HepG2 (cell line): ENCODE measurements around the gene UBAP1L. TPM values are rescaled to one million over a fixed set of nuclear protein-coding genes. Genes with fewer than 3 reads are reported as not detected.

Experiments
- ATAC-seq: fragments of 200-7000 bp; cut with Tn5 transposase; 3 replicates; pipeline ENCODE4 v1.9.1; 2020; ENCODE audit warnings: mild to moderate bottlenecking, moderate library complexity
- BruUV-seq: library from RNA; stranded (reverse); fragments of 400-500 nt; replicated peaks from 2 replicates; lab custom pipeline; 2021; lab: Mats Ljungman, UMichigan
- CTCF ChIA-PET: fragments of 300-600 bp; formaldehyde crosslinking; extraction: SDS; loops from one replicate; lab custom pipeline; 2021; ENCODE audit warnings: low total read pairs, inconsistent platforms, low intra/inter-chr PET ratio; lab: Yijun Ruan, JAX
- POLR2A ChIA-PET: fragments of 350-600 bp; sonication (Branson Sonifier 250); formaldehyde crosslinking; loops from one replicate; lab custom pipeline; 2020; ENCODE audit warnings: antibody characterized with exemption, inconsistent platforms; lab: Yijun Ruan, JAX
- DNase-seq: peaks from one replicate; pipeline ENCODE4 v3.0.0-alpha.2; 2015; ENCODE audit warnings: low spot score
- FAIRE-seq: peaks from 3 replicates; lab custom pipeline; 2011; peaks lifted over from hg19 to GRCh38; lab: Jason Lieb, UNC
- H2AFZ ChIP-seq: one replicate; pipeline ENCODE4 v1.6.1; 2011; ENCODE audit warnings: low read length, inconsistent platforms
- H3K27ac ChIP-seq: fragments of 300-600 bp; 3 replicates; pipeline ENCODE4 v1.8.0; 2011; ENCODE audit warnings: mixed run types, mild to moderate bottlenecking, mixed read lengths, low read length, inconsistent platforms; ENCODE audit not compliant: insufficient read depth; ENCODE audit errors: extremely low read length
- H3K27me3 ChIP-seq, 2 experiments: fragments of 200-600 bp in 1 of 2; 2 replicates in 1 of 2; 3 replicates in 1 of 2; pipeline versions ENCODE4 v1.6.0 to v1.8.0; 2011; ENCODE audit warnings: low read length in 2 of 2, mild to moderate bottlenecking in 2 of 2, moderate library complexity in 2 of 2, inconsistent platforms in 1 of 2; ENCODE audit not compliant: insufficient read depth in 2 of 2, control insufficient read depth in 1 of 2
- H3K36me3 ChIP-seq, 2 experiments: fragments of 200-600 bp in 1 of 2; replicated peaks in 1 of 2; 2 replicates in 1 of 2; 3 replicates in 1 of 2; pipeline versions ENCODE4 v1.5.1 to v1.8.0; 2011; ENCODE audit warnings: low read length in 2 of 2, inconsistent platforms in 1 of 2; ENCODE audit not compliant: insufficient read depth in 2 of 2, control insufficient read depth in 1 of 2
- H3K4me1 ChIP-seq: 2 replicates; pipeline ENCODE4 v1.5.1; 2012; ENCODE audit warnings: low read length, inconsistent platforms; ENCODE audit not compliant: insufficient read depth
- H3K4me2 ChIP-seq: 2 replicates; pipeline ENCODE4 v1.6.0; 2011; ENCODE audit warnings: low read depth, low read length, inconsistent platforms
- H3K4me3 ChIP-seq, 3 experiments: fragments of 200-600 bp in 1 of 3; sonication (generic), shearing (Covaris generic) in 1 of 3; replicated peaks in 1 of 3; 2 replicates each; pipeline ENCODE4 v1.5.1; 2011 to 2016; ENCODE audit warnings: low read length in 3 of 3, inconsistent platforms in 2 of 3, low read depth in 2 of 3, mild to moderate bottlenecking in 2 of 3, control low read depth in 1 of 3, mixed read lengths in 1 of 3; ENCODE audit not compliant: insufficient read depth in 1 of 3
- H3K79me2 ChIP-seq: one replicate; pipeline ENCODE4 v1.6.1; 2011; ENCODE audit warnings: low read length, inconsistent platforms; ENCODE audit not compliant: insufficient read depth
- H3K9ac ChIP-seq: 2 replicates; pipeline ENCODE4 v1.6.0; 2011; ENCODE audit warnings: mild to moderate bottlenecking, low read depth, low read length, inconsistent platforms; ENCODE audit not compliant: insufficient read depth
- H3K9me3 ChIP-seq: 2 replicates; pipeline ENCODE4 v1.5.1; 2012; ENCODE audit warnings: mild to moderate bottlenecking, low read length
- H4K20me1 ChIP-seq: 2 replicates; pipeline ENCODE4 v1.6.0; 2011; ENCODE audit warnings: inconsistent platforms, mild to moderate bottlenecking, low read length, moderate library complexity; ENCODE audit not compliant: insufficient read depth
- ATF1 ChIP-seq: IDR thresholded peaks from 2 replicates; pipeline ENCODE4 v1.6.1; 2016; ENCODE audit warnings: mild to moderate bottlenecking, control low read depth
- EP300 ChIP-seq, 3 experiments: sonication (generic) in 1 of 3; formaldehyde crosslinking in 1 of 3; IDR thresholded peaks; 2 replicates each; pipeline versions ENCODE4 v1.5.1 to v1.6.1; 2011 to 2020; ENCODE audit warnings: low read depth in 2 of 3, low read length in 2 of 3, borderline replicate concordance in 1 of 3, improper control_type of control experiment in 1 of 3, mild to moderate bottlenecking in 1 of 3, missing genetic modification reagents in 1 of 3, moderate library complexity in 1 of 3
- FOXC1 ChIP-seq: sonication (generic); formaldehyde crosslinking; IDR thresholded peaks from 2 replicates; pipeline ENCODE4 v1.8.0; 2022; ENCODE audit warnings: mild to moderate bottlenecking, missing genetic modification reagents, borderline replicate concordance
- KLF12 ChIP-seq: sonication (generic); formaldehyde crosslinking; IDR thresholded peaks from 2 replicates; pipeline ENCODE4 v1.4.0; 2020; ENCODE audit warnings: missing genetic modification reagents, borderline replicate concordance
- PHF21A ChIP-seq: sonication (generic); formaldehyde crosslinking; IDR thresholded peaks from 2 replicates; pipeline ENCODE4 v1.5.0; 2020; ENCODE audit warnings: mild to moderate bottlenecking, missing genetic modification reagents
- PTBP1 ChIP-seq: fragments of 200-400 bp; formaldehyde crosslinking; IDR thresholded peaks from 2 replicates; pipeline ENCODE4 v1.6.1; 2018; ENCODE audit warnings: low read length, low read depth; ENCODE audit not compliant: poor library complexity, severe bottlenecking
- REXO4 ChIP-seq: sonication (generic); formaldehyde crosslinking; IDR thresholded peaks from 2 replicates; pipeline ENCODE4 v1.8.0; 2022; ENCODE audit warnings: missing genetic modification reagents, mild to moderate bottlenecking, borderline replicate concordance
- SOX13 ChIP-seq, 3 experiments: fragments of 450-650 bp in 1 of 3; sonication (generic) in 1 of 3; formaldehyde crosslinking in 1 of 3; IDR thresholded peaks in 2 of 3; conservative IDR thresholded peaks in 1 of 3; 2 replicates each; pipeline versions ENCODE4 v1.5.0 to v1.6.1; 2016 to 2020; ENCODE audit warnings: antibody characterized with exemption in 1 of 3, mild to moderate bottlenecking in 1 of 3, missing compliant biosample characterization in 1 of 3, missing genetic modification reagents in 1 of 3, moderate library complexity in 1 of 3
- TBX2 ChIP-seq: sonication (generic); formaldehyde crosslinking; IDR thresholded peaks from 2 replicates; pipeline ENCODE4 v1.5.0; 2020; ENCODE audit warnings: missing genetic modification reagents, mild to moderate bottlenecking, borderline replicate concordance
- TEAD2 ChIP-seq: sonication (generic); formaldehyde crosslinking; IDR thresholded peaks from 2 replicates; pipeline ENCODE4 v1.9.0; 2021; ENCODE audit warnings: missing genetic modification reagents
- ZNF234 ChIP-seq: sonication (generic); formaldehyde crosslinking; conservative IDR thresholded peaks from 2 replicates; pipeline ENCODE4 v1.5.1; 2020; ENCODE audit warnings: mild to moderate bottlenecking, missing genetic modification reagents
- ZNF24 ChIP-seq: fragments of 450-650 bp; IDR thresholded peaks from 2 replicates; pipeline ENCODE4 v1.6.1; 2017; ENCODE audit warnings: antibody characterized with exemption, mild to moderate bottlenecking
- ZNF256 ChIP-seq: sonication (generic); formaldehyde crosslinking; conservative IDR thresholded peaks from 2 replicates; pipeline ENCODE4 v1.4.0; 2020; ENCODE audit warnings: missing genetic modification reagents
- ZNF282 ChIP-seq: fragments of 450-650 bp; IDR thresholded peaks from 2 replicates; pipeline ENCODE4 v1.6.1; 2018; ENCODE audit not compliant: partially characterized antibody
- ZNF549 ChIP-seq: sonication (generic); formaldehyde crosslinking; IDR thresholded peaks from 2 replicates; pipeline ENCODE4 v1.5.0; 2020; ENCODE audit warnings: missing genetic modification reagents
- ZNF557 ChIP-seq: sonication (generic); formaldehyde crosslinking; IDR thresholded peaks from 2 replicates; pipeline ENCODE4 v1.4.0; 2020; ENCODE audit warnings: missing genetic modification reagents
- ZNF572 ChIP-seq: sonication (generic); formaldehyde crosslinking; IDR thresholded peaks from 2 replicates; pipeline ENCODE4 v1.5.1; 2020; ENCODE audit warnings: mild to moderate bottlenecking, missing genetic modification reagents
- WGBS: methylation state at CpG from one replicate; pipeline ENCODE4 v1.1.6; 2017; ENCODE audit warnings: low lambda C conversion rate; 5-methylcytosine and 5-hydroxymethylcytosine counted together
- in situ Hi-C: cut with HindIII; loops from 2 replicates; pipeline ENCODE4 v1.10.0; 2017; ENCODE audit warnings: low pct_unique_long_range_greater_than_20kb; ENCODE audit not compliant: extremely low pct_ligation_motif_present
- intact Hi-C: fragments of 100-400 bp; cut with micrococcal nuclease; formaldehyde crosslinking; loops from one replicate; pipeline ENCODE4 v1.10.0; 2022; ENCODE audit not compliant: unreplicated experiment
- polyA plus RNA-seq, 8 experiments: library from polyadenylated mRNA; depleted of rRNA in 3 of 8; stranded (reverse) in 7 of 8; unstranded in 1 of 8; fragments of >200 nt; fragmentation: Illumina TruSeq in 4 of 8; extraction: Trizol in 4 of 8; gene quantifications; 2 replicates each; pipeline versions ENCODE4 v1.2.1 to v1.2.3, GENCODE V29; 2011 to 2016; ENCODE audit warnings: low read depth in 4 of 8, missing spikeins in 1 of 8, mixed read lengths in 1 of 8; ENCODE audit not compliant: insufficient read depth in 1 of 8
- total RNA-seq, 5 experiments: library from RNA; depleted of rRNA; stranded (reverse); fragments of >200 nt; fragmentation: Illumina TruSeq; extraction: Trizol; gene quantifications; 2 replicates each; pipeline ENCODE4 v1.2.3, GENCODE V29; 2016; ENCODE audit warnings: low read depth in 1 of 5
- TF ChIP-seq, protein P1 (sequence below): sonication (generic); formaldehyde crosslinking; IDR thresholded peaks from 2 replicates; pipeline ENCODE4 v1.4.0; 2020; ENCODE audit warnings: missing genetic modification reagents

UBAP1L gene
- total and polyA plus RNA-seq, 2 of the 13 experiments (the other 11 are each of a cell fraction or from before 2014, with no cell fraction given), result 0.86 to 1.4 TPM

DNA sequence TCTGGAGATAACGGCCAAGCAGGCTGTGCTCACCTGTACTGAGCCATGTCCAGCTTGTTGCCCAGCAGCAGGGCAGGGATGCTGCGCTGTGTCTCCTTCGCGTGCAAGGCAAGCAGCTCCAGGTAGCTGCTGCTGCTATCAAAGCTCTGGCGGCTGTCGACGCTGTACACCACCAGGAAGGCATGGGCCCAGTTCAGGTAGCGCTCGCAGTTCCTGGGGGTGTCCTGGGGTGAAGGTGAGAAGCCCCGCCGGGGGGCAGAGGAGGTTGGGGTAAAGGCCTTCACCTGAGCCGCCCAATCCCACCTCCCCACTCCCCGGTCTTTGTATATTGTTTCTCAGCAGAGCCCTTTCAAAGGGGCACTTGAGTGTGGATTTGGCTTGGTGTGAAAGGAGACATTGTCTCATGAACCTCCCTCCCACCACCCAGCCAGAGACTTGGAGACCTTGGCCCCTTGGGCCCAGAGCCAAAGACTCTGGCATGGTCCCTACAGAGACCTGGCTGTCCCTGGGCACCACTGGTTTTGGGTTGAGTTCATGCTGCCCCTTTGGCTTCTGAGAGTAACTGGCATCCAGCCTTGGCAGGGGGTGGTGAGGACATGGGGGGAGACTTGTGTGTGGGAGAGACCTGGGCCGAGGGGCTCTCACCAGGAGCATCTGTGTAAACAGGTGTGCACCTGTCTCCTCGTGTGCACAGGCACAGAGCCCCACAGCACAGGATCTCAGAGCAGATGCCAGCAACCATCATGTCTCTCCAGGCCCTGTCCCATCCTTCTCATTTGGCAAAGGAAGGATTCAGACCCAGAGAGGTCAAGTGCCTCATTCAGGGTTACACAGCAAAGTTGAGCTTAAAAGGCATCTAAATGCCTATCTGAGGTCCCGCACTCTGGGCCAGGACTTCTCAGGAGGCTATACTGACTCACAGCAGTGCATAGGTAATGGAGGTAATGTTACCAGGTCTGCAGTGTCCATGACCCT lies 56.3 kb downstream of the UBAP1L start (continued):
- TF ChIP-seq, protein P1, sequence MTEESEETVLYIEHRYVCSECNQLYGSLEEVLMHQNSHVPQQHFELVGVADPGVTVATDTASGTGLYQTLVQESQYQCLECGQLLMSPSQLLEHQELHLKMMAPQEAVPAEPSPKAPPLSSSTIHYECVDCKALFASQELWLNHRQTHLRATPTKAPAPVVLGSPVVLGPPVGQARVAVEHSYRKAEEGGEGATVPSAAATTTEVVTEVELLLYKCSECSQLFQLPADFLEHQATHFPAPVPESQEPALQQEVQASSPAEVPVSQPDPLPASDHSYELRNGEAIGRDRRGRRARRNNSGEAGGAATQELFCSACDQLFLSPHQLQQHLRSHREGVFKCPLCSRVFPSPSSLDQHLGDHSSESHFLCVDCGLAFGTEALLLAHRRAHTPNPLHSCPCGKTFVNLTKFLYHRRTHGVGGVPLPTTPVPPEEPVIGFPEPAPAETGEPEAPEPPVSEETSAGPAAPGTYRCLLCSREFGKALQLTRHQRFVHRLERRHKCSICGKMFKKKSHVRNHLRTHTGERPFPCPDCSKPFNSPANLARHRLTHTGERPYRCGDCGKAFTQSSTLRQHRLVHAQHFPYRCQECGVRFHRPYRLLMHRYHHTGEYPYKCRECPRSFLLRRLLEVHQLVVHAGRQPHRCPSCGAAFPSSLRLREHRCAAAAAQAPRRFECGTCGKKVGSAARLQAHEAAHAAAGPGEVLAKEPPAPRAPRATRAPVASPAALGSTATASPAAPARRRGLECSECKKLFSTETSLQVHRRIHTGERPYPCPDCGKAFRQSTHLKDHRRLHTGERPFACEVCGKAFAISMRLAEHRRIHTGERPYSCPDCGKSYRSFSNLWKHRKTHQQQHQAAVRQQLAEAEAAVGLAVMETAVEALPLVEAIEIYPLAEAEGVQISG (CRISPR knock-in tag), result no peak
- peak in 1 of 2 experiments; percentile 15; a peak in 1 of 4 replicates for TF ChIP-seq EP300 (IDR thresholded peaks at IDR 0.05; ENCODE audit: low read depth in 2 of 2, low read length in 2 of 2)
- TF ChIP-seq EP300 (CRISPR knock-in tag; IDR thresholded peaks at IDR 0.05; ENCODE audit: borderline replicate concordance), result no peak
- TF ChIP-seq, all 625 proteins: peak for 21

DNA sequence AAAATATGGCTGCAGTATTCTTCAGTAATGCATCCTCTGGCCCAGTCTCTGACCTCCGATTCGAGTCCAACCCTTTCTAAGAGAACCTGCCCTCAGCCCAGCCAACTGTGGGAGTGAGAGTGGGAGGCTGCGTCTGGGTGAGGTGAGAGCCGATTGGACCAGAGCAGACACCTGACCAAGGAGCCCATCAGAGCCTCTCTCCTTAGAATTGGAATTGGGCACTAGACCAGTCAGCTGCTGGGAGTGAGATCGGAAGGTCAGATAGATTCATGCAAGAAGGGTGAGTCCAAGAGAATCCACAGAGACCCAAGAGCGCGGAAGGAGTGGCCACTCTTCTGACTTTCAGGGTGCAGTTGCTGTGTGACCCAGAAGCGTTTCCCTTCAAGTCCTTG lies 57.5 kb downstream of the UBAP1L start:
- no peaks in the 10 kb centered on the region for H3K27me3 ChIP-seq
- DNase-seq (no peak), FAIRE-seq (no peak), ATAC-seq (peak; percentile 17; the same call in 2 of the 3 replicates)
- H4K20me1 ChIP-seq, result no peaks in the 10 kb centered on the region
- H3K27ac ChIP-seq, result peak overlapping the region; percentile 8
- 48% methylated on average over 7 of the region's 8 CpGs for WGBS
- no peaks in the 10 kb centered on the region for H3K79me2 ChIP-seq
- in situ Hi-C loops, result no loop called here
- peak overlapping the region in 1 of 3 experiments; percentile 27; a peak in 1 of 6 replicates for H3K4me3 ChIP-seq
- H3K9ac ChIP-seq, result no peak overlapping the region
- no peak overlapping the region for H2AFZ ChIP-seq
- intact Hi-C loops, result loop anchor here (1.0 to 10.0 kb wide), 2 partner anchors 29 to 237 kb away; partner anchors contain the start of gene RNU5A-1
- no peaks in the 10 kb centered on the region for H3K9me3 ChIP-seq
- ChIA-PET CTCF (interaction anchor here (1.2 to 5.0 kb wide), 3 partner anchors 25 to 44 kb away, joined by 3 to 54 read pairs (median 4); no protein-coding TSS in a partner anchor), POLR2A (interaction anchor here (1.2 to 4.5 kb wide), 2 partner anchors 12 to 30 kb away, joined by 6 to 27 read pairs; no protein-coding TSS in a partner anchor)
- BruUV-seq, result no TSS peak
- H3K36me3 ChIP-seq, result no peaks in the 10 kb centered on the region
- peak overlapping the region; percentile 71 for H3K4me2 ChIP-seq
- peaks cover 82% of the 10 kb centered on the region for H3K4me1 ChIP-seq
- TF ChIP-seq ZNF549 (CRISPR knock-in tag), result no peak
- no peak for TF ChIP-seq ZNF282
- TF ChIP-seq ZNF256 (CRISPR knock-in tag), result no peak
- no peak for TF ChIP-seq ZNF572 (CRISPR knock-in tag)
- TF ChIP-seq TBX2 (CRISPR knock-in tag), result 0 out of 2 replicates have a peak, but pooled peaks have one; percentile 6
- no peak for TF ChIP-seq REXO4
- TF ChIP-seq ZNF557 (CRISPR knock-in tag), result no peak
- no peak for TF ChIP-seq PTBP1
- no peak for TF ChIP-seq ZNF24
- no peak for TF ChIP-seq SOX13 (IDR thresholded peaks at IDR 0.05)
- no peak for TF ChIP-seq SOX13 (CRISPR knock-in tag; conservative IDR thresholded peaks at IDR 0.05 in 1 of 2, IDR thresholded peaks at IDR 0.05 in 1 of 2)
- TF ChIP-seq FOXC1 (CRISPR knock-in tag), result 0 out of 2 replicates have a peak, but pooled peaks have one; percentile 2
- TF ChIP-seq KLF12 (CRISPR knock-in tag), result peak; percentile 6; the same call in 1 of the 2 replicates
- TF ChIP-seq PHF21A (CRISPR knock-in tag), result no peak
- TF ChIP-seq ZNF234, result no peak
- TF ChIP-seq TEAD2, result no peak
- no peak for TF ChIP-seq ATF1 (CRISPR knock-in tag)
